Measurements from ENCODE around the gene CLCNKB. TPM values are rescaled to one million over a fixed set of nuclear protein-coding genes. Genes with fewer than 3 reads are reported as not detected.

CLCNKB gene
- total RNA-seq, 3 donors from 2014 or later (not counting 1 experiment from before 2014, with no cell fraction given), result not detected

Other genes starting within 250 kb of the CLCNKB start
- gene UQCRHL, start 236.1 kb upstream of the CLCNKB start, total RNA-seq, result 1 to 10 TPM in 2 of 3 donors, under 1 TPM in 1; 0.87 to 1.2 (median 1.0) TPM
- 100 to 1,000 TPM in 2 of 3 donors, 10 to 100 TPM in 1; 98.1 to 114 (median 105) TPM for gene SPEN, start 196.1 kb upstream of the CLCNKB start, total RNA-seq
- gene ZBTB17, start 67.7 kb upstream of the CLCNKB start, total RNA-seq, result 100 to 1,000 TPM in 1 of 3 donors, 10 to 100 TPM in 2; 86.0 to 100 (median 86.9) TPM
- gene SRARP, start 39.5 kb upstream of the CLCNKB start, total RNA-seq, result not detected
- not detected for gene HSPB7, start 25.7 kb upstream of the CLCNKB start, total RNA-seq
- under 1 TPM in 2 of 3 donors, not detected in 1; 0.16 to 0.33 TPM for gene CLCNKA, start 21.7 kb upstream of the CLCNKB start, total RNA-seq
- gene FAM131C, start 29.9 kb downstream of the CLCNKB start, total RNA-seq, result not detected
- under 1 TPM in 1 of 3 donors, not detected in 2; 0.13 TPM for gene EPHA2, start 112.3 kb downstream of the CLCNKB start, total RNA-seq
- 10 to 100 TPM; 14.6 to 18.9 (median 15.8) TPM for gene ARHGEF19, start 168.9 kb downstream of the CLCNKB start, total RNA-seq
- gene CPLANE2, start 193.4 kb downstream of the CLCNKB start, total RNA-seq, result 10 to 100 TPM in 1 of 3 donors, 1 to 10 TPM in 2; 7.6 to 10.8 (median 8.3) TPM

Data from natural killer cell (primary cell).